G401 (cell line): ENCODE data around the gene FLT4. TPM values are rescaled to one million over a fixed set of nuclear protein-coding genes. Genes with fewer than 3 reads are reported as not detected.

ENCODE experiments used
- DNase-seq: peaks from one replicate; pipeline ENCODE4 v3.0.0-alpha.2; 2015; ENCODE audit warnings: low spot score
- in situ Hi-C: cut with HindIII; loops from 2 replicates; pipeline ENCODE4 v1.10.0; 2016; ENCODE audit warnings: low sequenced_read_pairs, mixed read lengths
- total RNA-seq: library from RNA; depleted of rRNA; stranded (reverse); fragments of >200 nt; shearing (Covaris generic); gene quantifications from 2 replicates; pipeline ENCODE4 v1.2.3, GENCODE V29; 2014

FLT4 gene
- total RNA-seq, 1 experiment from 2014 or later = 15.7 TPM

- in situ Hi-C loops = no loop called here
- DNase-seq = no peak
These were observed 19.5 kb downstream of the FLT4 start for GRCh38 chr5:180629831-180630382.

- in situ Hi-C loops = no loop called here
- no peak for DNase-seq
These were observed 20.3 kb downstream of the FLT4 start for GRCh38 chr5:180628827-180629750.

GRCh38 chr5:180628211-180628610 is 21.2 kb downstream of the FLT4 start:
- in situ Hi-C loops = no loop called here

GRCh38 chr5:180627386-180628120 is 21.8 kb downstream of the FLT4 start:
- DNase-seq = no peak
- in situ Hi-C loops = no loop called here

More at GRCh38 chr5:180628211-180628610, 21.2 kb downstream of the FLT4 start:
- DNase-seq = no peak

DNA sequence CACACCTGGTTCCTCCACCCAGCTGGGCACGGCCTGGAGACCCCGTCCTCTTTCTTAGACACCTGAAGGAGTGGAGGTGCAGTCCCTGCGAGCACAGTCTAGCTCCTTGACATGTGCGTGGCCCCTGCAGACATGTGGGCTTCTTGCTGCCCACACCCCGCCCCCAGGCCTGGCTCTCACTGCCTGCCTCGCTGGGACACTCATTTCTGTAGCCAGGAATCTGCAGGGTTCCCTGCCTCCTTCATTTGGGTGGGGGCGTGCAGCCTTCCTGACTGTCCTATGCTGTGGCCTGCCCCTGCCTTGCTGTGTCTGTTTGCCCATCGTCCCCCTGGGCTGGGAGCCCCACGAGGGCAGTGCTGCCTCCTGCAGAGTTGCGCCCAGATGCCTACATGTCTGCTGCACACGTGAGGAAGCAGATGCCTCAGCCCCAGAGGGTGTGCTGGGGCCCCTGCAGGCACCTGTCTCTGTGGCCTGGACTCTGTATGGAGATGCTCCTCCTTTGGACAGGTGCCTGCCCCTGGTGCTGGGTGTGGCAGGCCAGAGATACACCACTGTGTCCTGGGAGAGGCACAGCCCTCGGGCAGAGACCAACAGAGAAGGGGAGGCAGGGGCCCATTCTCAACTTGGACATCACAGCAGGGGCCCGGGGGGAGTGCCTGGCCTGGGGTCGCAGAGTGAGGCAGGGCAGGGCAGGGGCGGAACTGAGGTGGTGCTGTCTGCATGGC is 22.6 kb downstream of the FLT4 start:
- no peak for DNase-seq
- in situ Hi-C loops = no loop called here

- in situ Hi-C loops = no loop called here
- DNase-seq = no peak
These were observed 23.4 kb downstream of the FLT4 start for GRCh38 chr5:180625791-180626660.

GRCh38 chr5:180625125-180625790 is 24.1 kb downstream of the FLT4 start:
- in situ Hi-C loops = no loop called here
- no peak for DNase-seq

GRCh38 chr5:180624587-180624986 is 24.8 kb downstream of the FLT4 start:
- in situ Hi-C loops = no loop called here
- DNase-seq = no peak

GRCh38 chr5:180623844-180624243 is 25.6 kb downstream of the FLT4 start:
- DNase-seq = no peak
- in situ Hi-C loops = no loop called here

DNA sequence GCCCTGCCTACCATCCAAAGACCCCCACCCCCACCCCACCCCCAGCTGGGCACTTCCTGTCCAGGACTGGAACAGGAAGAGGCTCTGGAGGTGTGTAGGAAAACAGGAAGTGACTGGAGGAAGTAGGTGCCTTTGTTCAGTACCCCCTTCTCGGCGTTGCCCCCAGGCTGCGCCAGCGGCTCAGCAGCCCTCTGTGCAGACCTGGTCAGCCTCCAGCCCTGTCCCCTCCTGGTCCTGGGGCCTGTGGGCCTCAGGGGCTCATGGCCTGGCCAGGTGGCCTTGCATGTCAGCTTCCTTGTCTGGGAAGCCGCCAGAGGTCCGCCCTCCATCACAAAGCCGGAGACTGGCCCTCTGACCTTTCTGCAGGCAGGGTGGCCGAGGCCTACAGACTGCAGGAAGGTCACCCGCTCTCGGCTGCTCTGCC is 26.0 kb downstream of the FLT4 start:
- in situ Hi-C loops = no loop called here

GRCh38 chr5:180622910-180623309 is 26.5 kb downstream of the FLT4 start:
- DNase-seq = no peak
- in situ Hi-C loops = no loop called here

More for the DNA sequence above, 26.0 kb downstream of the FLT4 start:
- DNase-seq = no peak

DNA sequence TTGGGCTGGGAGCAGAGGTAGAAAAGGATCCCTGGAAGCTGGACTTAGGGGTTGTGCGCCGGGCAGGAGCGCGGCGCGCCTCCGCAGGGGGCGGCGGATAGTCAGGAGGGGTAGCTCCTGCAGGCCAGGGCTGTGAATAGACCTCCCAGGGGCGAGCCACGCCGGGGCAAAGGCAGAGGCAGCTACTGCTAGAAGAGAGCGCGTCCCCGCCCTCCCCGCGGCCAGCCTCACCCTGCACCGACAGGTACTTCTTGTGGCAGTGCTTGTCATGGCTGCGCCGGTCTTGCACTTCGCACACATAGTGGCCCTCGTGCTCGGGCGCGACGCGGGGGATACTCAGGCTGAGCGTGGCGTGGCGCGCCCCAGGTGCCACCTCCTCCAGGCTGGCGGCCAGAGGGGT is 28.1 kb downstream of the FLT4 start:
- DNase-seq = no peak
- in situ Hi-C loops = no loop called here

DNA sequence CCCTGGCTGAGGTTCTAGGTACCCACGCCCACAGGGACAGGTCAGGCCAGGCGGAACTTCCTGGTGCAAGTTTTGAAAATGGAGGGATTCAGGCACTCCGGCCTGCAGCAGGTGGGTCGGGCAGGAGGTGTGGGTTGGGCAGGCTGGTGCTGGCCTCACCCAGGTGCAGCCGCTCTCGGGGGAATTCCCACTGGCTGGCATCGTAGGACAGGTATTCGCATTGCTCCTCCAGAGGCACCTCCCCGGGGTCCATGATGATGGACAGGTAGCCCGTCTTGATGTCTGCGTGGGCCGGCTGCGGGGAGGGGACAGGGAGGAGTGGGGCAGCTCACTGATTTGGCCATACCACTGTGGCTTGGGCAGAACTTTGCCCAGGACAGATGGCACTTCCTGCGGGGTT is 29.4 kb downstream of the FLT4 start:
- no peak for DNase-seq
- in situ Hi-C loops = no loop called here

DNA sequence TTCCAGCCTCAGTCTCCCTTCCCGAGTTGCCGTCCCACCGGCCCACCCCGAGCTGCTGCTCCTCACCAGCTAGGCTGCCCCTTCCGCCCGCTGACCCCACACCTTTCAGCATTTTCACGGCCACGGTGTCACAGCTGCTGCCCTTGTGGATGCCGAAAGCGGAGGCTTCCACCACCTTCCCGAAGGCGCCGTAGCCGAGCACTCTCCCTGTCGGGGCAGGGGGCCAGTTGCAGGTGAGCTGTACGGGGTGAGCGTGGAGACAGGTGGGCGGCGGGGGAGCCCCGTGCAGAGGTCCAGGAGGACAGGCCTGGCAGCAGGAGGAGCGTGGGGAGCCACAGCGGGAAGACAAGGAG is 29.9 kb downstream of the FLT4 start:
- no peak for DNase-seq
- in situ Hi-C loops = no loop called here

GRCh38 chr5:180618829-180619562 is 30.4 kb downstream of the FLT4 start:
- no peak for DNase-seq
- in situ Hi-C loops = no loop called here

DNA sequence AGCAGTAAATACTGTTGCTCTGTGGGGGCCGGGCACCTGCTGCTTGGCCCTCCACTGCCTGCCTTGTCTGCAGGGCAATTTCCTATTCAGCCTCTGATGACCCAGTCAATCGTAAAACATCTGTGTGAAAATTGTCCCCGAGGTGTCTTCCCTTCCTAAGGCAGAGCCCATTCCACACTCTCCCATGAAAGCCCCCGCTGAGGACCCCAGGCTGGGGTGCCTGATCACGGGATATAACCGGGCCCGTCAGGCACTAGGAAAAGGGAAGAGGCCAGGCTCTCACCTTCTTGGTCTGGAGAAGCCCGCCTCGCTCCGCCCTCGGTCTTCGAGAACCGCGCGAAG is 30.9 kb downstream of the FLT4 start:
- DNase-seq = no peak
- in situ Hi-C loops = no loop called here

DNA sequence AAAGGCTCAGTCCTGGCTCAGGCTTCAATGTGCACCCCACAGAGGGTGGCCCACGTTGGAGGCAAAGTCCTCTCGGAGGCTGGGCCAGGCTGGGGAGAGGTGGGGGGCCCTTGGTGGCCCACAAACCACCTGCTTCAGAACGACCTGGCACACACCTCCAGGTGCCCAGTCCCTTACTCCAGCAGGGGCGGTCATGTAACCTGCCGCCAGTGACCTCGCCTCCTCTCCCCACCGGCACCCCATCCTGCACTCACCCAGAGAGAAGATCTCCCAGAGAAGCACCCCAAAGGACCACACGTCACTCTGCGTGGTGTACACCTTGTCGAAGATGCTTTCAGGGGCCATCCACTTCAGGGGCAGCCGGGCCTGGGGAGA is 35.6 kb downstream of the FLT4 start:
- DNase-seq = no peak
- in situ Hi-C loops = no loop called here
